Activated T-helper 9 cell treated with anti-CD3 and anti-CD28 coated beads, Interleukin-2, amount 50 U/mL, for 16 hours (primary cell): ENCODE results near the gene NTN5.
A peak's percentile ranks its signal among the peaks of the same experiment; 100 is the strongest.
"Not testable (repeated sequence)": the region's sequence is repeated elsewhere in the genome, so short reads cannot be mapped to it uniquely, and the experiment has no call there.

Source experiments
- DNase-seq: peaks from one replicate; pipeline ENCODE4 v3.0.0-alpha.2; 2020; ENCODE audit warnings: low read depth

The NTN5 gene

GRCh38 chr19:48696353-48697010 lies 23.7 kb upstream of the NTN5 start:
- no peak for DNase-seq

GRCh38 chr19:48695743-48696352 lies 23.0 kb upstream of the NTN5 start, which contains the start of gene FUT2:
FUT2 (plus strand) TSS chr19:48695971; CDS start chr19:48702957, 6,986 bp downstream.
- DNase-seq, result no peak

- DNase-seq, result not testable (repeated sequence)
Observed at GRCh38 chr19:48693629-48694028, 20.8 kb upstream of the NTN5 start.

GRCh38 chr19:48689449-48689848 lies 16.6 kb upstream of the NTN5 start:
- no peak for DNase-seq

GRCh38 chr19:48687776-48688175 lies 15.0 kb upstream of the NTN5 start:
- DNase-seq, result no peak

- DNase-seq, result not testable (repeated sequence)
Observed at GRCh38 chr19:48686637-48687036, 13.8 kb upstream of the NTN5 start.

GRCh38 chr19:48686088-48686487 lies 13.3 kb upstream of the NTN5 start:
- no peak for DNase-seq

GRCh38 chr19:48685583-48685982 lies 12.8 kb upstream of the NTN5 start:
- DNase-seq, result no peak

GRCh38 chr19:48683349-48683748 lies 10.5 kb upstream of the NTN5 start:
- DNase-seq, result no peak

- DNase-seq, result no peak
Observed at GRCh38 chr19:48681127-48681470, 8.3 kb upstream of the NTN5 start.

- DNase-seq, result no peak
Observed at GRCh38 chr19:48680436-48681126, 7.8 kb upstream of the NTN5 start.

- DNase-seq, result not testable (repeated sequence)
Observed at GRCh38 chr19:48680006-48680405, 7.2 kb upstream of the NTN5 start.

- no peak for DNase-seq
Observed at GRCh38 chr19:48678201-48678600, 5.4 kb upstream of the NTN5 start.

- no peak for DNase-seq
Observed at GRCh38 chr19:48676887-48677286, 4.1 kb upstream of the NTN5 start.

- no peak for DNase-seq
Observed at GRCh38 chr19:48676487-48676886, 3.7 kb upstream of the NTN5 start.

- peak; percentile 49 for DNase-seq
Observed at GRCh38 chr19:48674921-48675824, 2.4 kb upstream of the NTN5 start.

GRCh38 chr19:48674216-48674809 lies 1.5 kb upstream of the NTN5 start:
- no peak for DNase-seq

- no peak for DNase-seq
Observed at GRCh38 chr19:48673436-48674100, 751 bp upstream of the NTN5 start.

- no peak for DNase-seq
Observed at GRCh38 chr19:48671446-48671995, 1.3 kb downstream of the NTN5 start.

- DNase-seq, result no peak
Observed at GRCh38 chr19:48670699-48671445, 1.9 kb downstream of the NTN5 start.
